PC-3 (cell line): ENCODE data around the gene RPL39L. TPM values are rescaled to one million over a fixed set of nuclear protein-coding genes. Genes with fewer than 3 reads are reported as not detected.

Experiments used
- ATAC-seq: fragments of 200-7000 bp; cut with Tn5 transposase; 2 replicates; pipeline ENCODE4 v1.9.1; 2020; ENCODE audit warnings: mild to moderate bottlenecking, moderate library complexity
- BruUV-seq: library from RNA; stranded (reverse); fragments of 400-500 nt; replicated peaks from 2 replicates; lab custom pipeline; 2021; lab: Mats Ljungman, UMichigan
- CTCF ChIA-PET: fragments of 300-600 bp; sonication (Branson Sonifier 250); formaldehyde crosslinking; loops from one replicate; lab custom pipeline; 2022; ENCODE audit warnings: antibody characterized with exemption; lab: Charles Lee
- POLR2A ChIA-PET: fragments of 300-600 bp; sonication (Branson Sonifier 250); formaldehyde crosslinking; loops from one replicate; lab custom pipeline; 2022; ENCODE audit warnings: antibody characterized with exemption; ENCODE audit not compliant: unreplicated experiment; lab: Charles Lee
- DNase-seq: peaks from one replicate; pipeline ENCODE4 v3.0.0-alpha.2; 2015
- H2AFZ ChIP-seq: fragments of 300-600 bp; sonication (generic); 2 replicates; pipeline ENCODE4 v1.6.0; 2016; ENCODE audit warnings: antibody characterized with exemption, low read length
- H3F3A ChIP-seq: fragments of 300-600 bp; sonication (generic); one replicate; pipeline ENCODE4 v1.6.0; 2017; ENCODE audit warnings: antibody characterized with exemption, low read length, control low read depth, mild to moderate bottlenecking; ENCODE audit not compliant: unreplicated experiment
- H3K27ac ChIP-seq: fragments of 300-600 bp; sonication (generic); 2 replicates; pipeline ENCODE4 v1.5.1; 2016; ENCODE audit warnings: mild to moderate bottlenecking, low read length
- H3K27me3 ChIP-seq: fragments of 300-600 bp; sonication (generic); 2 replicates; pipeline ENCODE4 v1.6.1; 2016; ENCODE audit warnings: low read length, mixed read lengths
- H3K36me3 ChIP-seq: fragments of 300-600 bp; sonication (generic); 2 replicates; pipeline ENCODE4 v1.6.1; 2016; ENCODE audit warnings: low read depth, mixed run types, low read length, mixed read lengths
- H3K4me1 ChIP-seq: fragments of 300-600 bp; sonication (generic); 2 replicates; pipeline ENCODE4 v1.5.1; 2016; ENCODE audit warnings: low read length; ENCODE audit not compliant: insufficient read depth
- H3K4me2 ChIP-seq: fragments of 300-600 bp; sonication (generic); 2 replicates; pipeline ENCODE4 v1.6.0; 2016; ENCODE audit warnings: low read length
- H3K4me3 ChIP-seq: fragments of 300-600 bp; sonication (generic); 2 replicates; pipeline ENCODE4 v1.5.1; 2016; ENCODE audit warnings: mild to moderate bottlenecking, low read length, mixed read lengths
- H3K79me2 ChIP-seq: fragments of 300-600 bp; sonication (generic); 2 replicates; pipeline ENCODE4 v1.6.1; 2017; ENCODE audit warnings: low read length, mixed read lengths
- H3K9ac ChIP-seq: fragments of 300-600 bp; sonication (generic); 2 replicates; pipeline ENCODE4 v1.6.0; 2016; ENCODE audit warnings: mild to moderate bottlenecking, low read length
- H3K9me2 ChIP-seq: fragments of 300-600 bp; sonication (generic); replicated peaks from 2 replicates; pipeline ENCODE4 v1.6.1; 2016; ENCODE audit warnings: mixed run types, low read length, mixed read lengths
- H3K9me3 ChIP-seq: fragments of 300-600 bp; sonication (generic); 2 replicates; pipeline ENCODE4 v1.6.1; 2016; ENCODE audit warnings: low read length, mixed read lengths
- H4K20me1 ChIP-seq: fragments of 300-600 bp; sonication (generic); 2 replicates; pipeline ENCODE4 v1.6.1; 2016; ENCODE audit warnings: low read length, mixed read lengths
- CTCF ChIP-seq: fragments of 300-600 bp; sonication (generic); conservative IDR thresholded peaks from 2 replicates; pipeline ENCODE4 v1.5.1; 2017; ENCODE audit warnings: antibody characterized with exemption, low read depth, mild to moderate bottlenecking, low read length
- EZH2 ChIP-seq: fragments of 300-600 bp; sonication (generic); IDR thresholded peaks from one replicate; pipeline ENCODE4 v1.6.1; 2017; ENCODE audit warnings: antibody characterized with exemption, mild to moderate bottlenecking, low read length; ENCODE audit not compliant: unreplicated experiment
- EZH2phosphoT487 ChIP-seq: fragments of 300-600 bp; sonication (generic); IDR thresholded peaks from 2 replicates; pipeline ENCODE4 v1.6.1; 2018; ENCODE audit warnings: mild to moderate bottlenecking, antibody characterized with exemption, low read length, borderline replicate concordance
- intact Hi-C: fragments of 100-400 bp; cut with micrococcal nuclease; formaldehyde crosslinking; loops from 2 replicates; pipeline ENCODE4 v1.9.0; 2023
- total RNA-seq: library from RNA; depleted of rRNA; stranded (reverse); fragments of >200 nt; gene quantifications from 2 replicates; pipeline ENCODE4 v1.2.3, GENCODE V29; 2014

Gene RPL39L
- total RNA-seq, 1 experiment from 2014 or later = 175 TPM

- BruUV-seq = no TSS peak
- no peaks in the 10 kb centered on the region for H3K9me2 ChIP-seq
- no peaks in the 10 kb centered on the region for H4K20me1 ChIP-seq
- no peak overlapping the region for H2AFZ ChIP-seq
- H3K9ac ChIP-seq = no peak overlapping the region
- no peak overlapping the region for H3K4me2 ChIP-seq
- no peaks in the 10 kb centered on the region for H3F3A ChIP-seq
- intact Hi-C loops = no loop called here
- H3K27me3 ChIP-seq = no peaks in the 10 kb centered on the region
- no peaks in the 10 kb centered on the region for H3K36me3 ChIP-seq
- ATAC-seq = no peak
- TF ChIP-seq CTCF = no peak
- TF ChIP-seq EZH2phosphoT487 = no peak
- TF ChIP-seq EZH2 = no peak
- CTCF ChIA-PET = interaction anchor here (0.6 kb wide), 1 partner anchor 219 kb away, joined by 3 read pairs; no protein-coding TSS in a partner anchor
- no peaks in the 10 kb centered on the region for H3K79me2 ChIP-seq
- H3K4me3 ChIP-seq = no peak overlapping the region
- H3K27ac ChIP-seq = no peak overlapping the region
- POLR2A ChIA-PET = no interaction called here
- peaks cover 8% of the 10 kb centered on the region; the same call in 1 of the 2 replicates for H3K4me1 ChIP-seq
- no peaks in the 10 kb centered on the region for H3K9me3 ChIP-seq
- no peak for DNase-seq
These were observed 37.9 kb downstream of the RPL39L start for GRCh38 chr3:187101184-187102072.

GRCh38 chr3:187098923-187099512, 40.3 kb downstream of the RPL39L start:
- ATAC-seq = peak; percentile 74
- CTCF ChIA-PET = no interaction called here
- BruUV-seq = no TSS peak

More at GRCh38 chr3:187098923-187099512, 40.3 kb downstream of the RPL39L start:
- no peaks in the 10 kb centered on the region for H3K9me2 ChIP-seq
- H3K9me3 ChIP-seq = no peaks in the 10 kb centered on the region
- no peaks in the 10 kb centered on the region for H4K20me1 ChIP-seq
- no peaks in the 10 kb centered on the region for H3K36me3 ChIP-seq
- POLR2A ChIA-PET = no interaction called here
- H2AFZ ChIP-seq = no peak overlapping the region
- H3K27ac ChIP-seq = no peak overlapping the region
- intact Hi-C loops = no loop called here
- no peaks in the 10 kb centered on the region for H3K27me3 ChIP-seq
- peak overlapping the region; percentile 44 for H3K4me2 ChIP-seq
- H3F3A ChIP-seq = no peaks in the 10 kb centered on the region
- H3K4me3 ChIP-seq = no peak overlapping the region
- DNase-seq = peak; percentile 62
- peaks cover 8% of the 10 kb centered on the region; the same call in 1 of the 2 replicates for H3K4me1 ChIP-seq
- no peak for TF ChIP-seq CTCF
- no peak for TF ChIP-seq EZH2phosphoT487
- TF ChIP-seq EZH2 = no peak
- no peaks in the 10 kb centered on the region for H3K79me2 ChIP-seq
- no peak overlapping the region for H3K9ac ChIP-seq
